NCI-H82 (cell line): ENCODE measurements around the gene LGR5.
"Not testable (repeated sequence)": the region's sequence is repeated elsewhere in the genome, so short reads cannot be mapped to it uniquely, and the experiment has no call there.

Experiments
- DNase-seq: peaks from one replicate; lab custom pipeline; 2025; lab: John Stamatoyannopoulos, UW

The LGR5 gene

DNA sequence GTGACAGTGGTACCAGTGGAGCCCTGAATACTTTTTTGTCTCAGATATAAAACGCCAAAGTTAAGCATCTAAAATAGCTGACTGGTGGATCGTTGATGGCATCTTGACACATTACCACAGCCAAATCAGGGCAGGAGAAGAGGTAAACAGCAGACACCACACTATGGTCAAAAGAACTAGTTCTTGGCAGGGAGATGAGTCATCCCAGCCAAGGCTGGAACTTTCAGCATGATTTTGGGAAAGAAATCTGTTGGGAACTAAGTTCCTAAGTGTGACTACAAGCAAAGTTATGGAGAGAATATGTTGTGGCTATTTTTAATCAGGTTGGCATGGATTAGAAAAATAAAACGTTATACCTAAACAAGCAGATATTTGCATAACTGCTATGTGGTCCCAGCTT lies 36.9 kb downstream of the LGR5 start:
- no peak for DNase-seq

DNA sequence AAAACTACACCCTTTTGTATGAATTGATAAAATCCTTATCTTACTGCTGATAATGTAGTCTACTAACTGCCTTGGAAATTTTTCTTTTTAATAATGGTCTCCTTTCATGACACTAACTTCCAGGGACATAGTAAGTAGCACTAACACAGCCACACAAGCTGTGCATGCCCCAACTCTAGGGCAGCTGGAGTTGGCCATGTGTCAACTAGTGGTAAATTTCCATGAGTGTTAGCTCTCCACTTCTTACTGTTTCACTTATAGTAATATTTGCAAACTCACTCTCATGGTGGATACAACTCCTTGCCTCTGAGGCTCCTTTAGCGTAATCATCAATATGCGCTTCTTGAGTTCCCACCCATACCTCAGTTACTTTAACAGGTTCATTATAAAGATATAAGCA lies 38.0 kb downstream of the LGR5 start:
- no peak for DNase-seq

DNA sequence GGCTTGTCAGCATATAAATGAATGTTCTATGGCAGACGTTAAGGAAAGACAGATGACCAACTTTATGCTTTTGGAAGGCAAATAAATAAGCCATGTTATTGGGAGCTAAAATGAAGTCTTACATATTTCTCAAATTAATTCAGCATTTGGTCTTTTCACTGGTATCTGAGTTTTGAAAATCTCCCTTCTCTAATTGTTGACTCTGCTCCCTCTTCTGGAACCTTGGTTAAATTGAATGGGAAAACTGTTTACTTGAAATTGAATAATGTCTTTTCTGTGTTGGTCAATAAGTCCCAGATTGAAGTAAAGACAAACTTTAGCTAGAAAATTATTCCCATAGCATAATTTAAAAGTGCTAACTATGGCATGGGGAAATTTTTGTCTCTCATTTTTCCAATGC lies 38.7 kb downstream of the LGR5 start:
- no peak for DNase-seq

DNA sequence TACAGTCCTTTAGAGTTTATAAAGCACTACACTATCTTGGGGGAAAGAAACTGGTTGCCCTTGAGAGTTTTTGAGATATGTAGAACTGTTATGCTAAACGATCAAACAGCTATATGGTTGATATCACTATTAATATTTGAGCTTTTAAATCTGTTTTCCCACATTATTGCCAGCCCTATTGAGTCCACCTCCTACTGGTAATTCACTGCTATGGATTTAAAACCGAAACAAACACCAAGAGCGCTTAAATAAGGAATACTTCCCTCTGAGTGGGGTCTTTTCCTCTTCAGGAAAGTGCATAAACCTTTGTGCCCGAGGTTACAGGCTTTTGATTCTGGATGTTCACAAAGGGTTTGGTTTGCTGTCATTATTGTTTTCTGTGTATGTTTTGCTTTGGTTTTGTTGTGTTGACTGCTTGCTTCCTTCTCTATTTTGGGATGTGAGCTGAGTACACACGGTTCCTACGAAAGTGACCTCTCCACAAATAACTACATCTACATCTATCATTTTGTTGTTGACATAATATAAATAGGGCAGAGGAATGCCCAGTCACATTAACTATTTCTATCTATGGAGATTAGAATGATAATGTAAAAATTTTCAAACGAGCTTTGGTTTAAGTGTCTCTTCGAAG lies 44.8 kb downstream of the LGR5 start:
- no peak for DNase-seq

DNA sequence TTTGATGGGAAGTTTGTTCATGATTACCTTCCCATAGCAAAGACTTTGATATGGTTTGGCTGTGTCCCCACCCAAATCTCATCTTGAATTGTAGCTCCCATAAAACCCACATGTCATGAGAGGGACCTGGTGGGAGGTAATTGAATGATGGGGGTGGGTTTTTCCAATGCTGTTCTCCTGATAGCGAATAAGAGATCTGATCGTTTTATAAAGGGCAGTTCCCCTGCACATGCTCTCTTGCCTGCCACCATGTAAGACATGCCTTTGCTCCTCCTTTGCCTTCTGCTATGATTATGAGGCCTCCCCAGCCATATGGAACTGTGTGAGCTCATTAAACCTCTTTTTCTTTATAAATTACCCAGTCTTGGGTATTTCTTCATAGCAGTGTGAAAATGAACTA lies 51.2 kb downstream of the LGR5 start:
- not testable (repeated sequence) for DNase-seq

DNA sequence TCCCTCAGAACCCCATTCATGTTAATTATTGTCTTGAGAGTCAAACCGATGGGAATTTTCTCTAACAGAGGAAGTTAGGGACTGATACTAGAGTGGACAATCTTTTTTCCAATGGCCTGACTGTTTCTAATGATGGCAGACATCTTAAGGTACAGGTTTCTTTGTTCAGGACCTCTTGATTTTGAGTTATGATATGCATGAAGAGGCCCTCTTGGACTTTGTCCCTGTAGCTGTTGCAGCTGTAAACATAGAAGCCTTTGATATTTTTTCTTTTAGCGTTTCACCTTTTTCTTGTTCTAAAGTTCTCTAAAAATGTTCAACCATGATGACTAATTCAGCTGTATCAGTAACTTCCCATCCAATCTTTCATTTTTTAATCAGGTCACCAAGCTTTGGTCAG lies 53.0 kb downstream of the LGR5 start:
- DNase-seq: no peak

DNA sequence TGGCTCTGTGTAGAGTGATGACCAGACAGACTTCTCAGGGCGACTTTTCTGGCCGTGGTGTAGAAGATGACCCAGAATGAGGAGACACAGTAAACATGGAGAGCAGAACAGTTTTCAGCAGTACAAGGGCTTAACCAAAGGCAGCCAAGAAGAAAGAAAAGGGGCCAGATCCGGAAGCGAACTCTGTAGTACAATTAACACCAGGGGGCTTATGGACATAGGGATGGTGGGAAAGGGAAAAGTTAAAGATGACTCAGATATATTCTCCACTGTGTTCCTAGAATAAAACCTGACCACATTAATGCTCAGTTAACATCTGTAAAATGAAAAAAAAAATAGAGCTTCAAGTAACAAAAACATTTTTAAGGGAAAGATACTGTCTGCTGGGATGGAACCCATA lies 60.2 kb downstream of the LGR5 start:
- no peak for DNase-seq

DNA sequence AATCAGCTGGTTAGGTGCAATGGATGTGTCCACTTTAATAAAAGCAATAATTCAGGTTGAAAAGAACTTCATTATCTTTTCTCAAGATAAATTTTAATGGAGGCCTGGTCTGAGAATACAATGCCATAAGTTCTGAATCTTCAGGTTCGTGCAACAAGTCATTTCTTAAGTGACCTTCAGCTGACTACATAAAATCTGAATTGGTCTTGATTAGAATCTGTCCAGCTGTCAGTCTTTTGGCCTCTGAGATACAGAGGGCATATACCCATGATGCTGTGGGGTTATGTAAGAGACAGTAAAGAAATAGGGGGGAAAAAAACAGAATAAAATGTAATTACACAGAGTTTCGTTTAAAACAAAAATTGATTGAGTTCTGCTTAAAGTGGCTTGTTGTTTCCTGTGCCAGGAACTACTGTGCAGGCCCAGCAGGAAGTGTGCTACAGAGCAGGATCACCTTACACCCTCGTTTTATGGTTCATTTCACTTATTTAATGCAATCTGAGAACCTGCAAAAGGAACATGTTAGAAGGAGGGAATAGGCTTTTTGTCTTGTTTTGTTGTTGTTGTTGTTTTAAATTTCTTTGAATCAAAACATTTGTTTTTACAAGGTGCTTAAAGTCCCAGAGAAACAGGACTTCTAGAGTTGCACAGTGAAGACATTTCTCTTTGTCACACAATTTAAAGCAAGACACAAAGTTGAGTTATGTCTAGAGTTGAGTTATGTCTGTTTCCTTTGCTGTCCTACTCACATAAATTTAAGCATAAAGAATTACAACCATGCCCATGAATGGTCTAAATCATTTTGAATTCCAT lies 64.2 kb downstream of the LGR5 start:
- DNase-seq: no peak

DNA sequence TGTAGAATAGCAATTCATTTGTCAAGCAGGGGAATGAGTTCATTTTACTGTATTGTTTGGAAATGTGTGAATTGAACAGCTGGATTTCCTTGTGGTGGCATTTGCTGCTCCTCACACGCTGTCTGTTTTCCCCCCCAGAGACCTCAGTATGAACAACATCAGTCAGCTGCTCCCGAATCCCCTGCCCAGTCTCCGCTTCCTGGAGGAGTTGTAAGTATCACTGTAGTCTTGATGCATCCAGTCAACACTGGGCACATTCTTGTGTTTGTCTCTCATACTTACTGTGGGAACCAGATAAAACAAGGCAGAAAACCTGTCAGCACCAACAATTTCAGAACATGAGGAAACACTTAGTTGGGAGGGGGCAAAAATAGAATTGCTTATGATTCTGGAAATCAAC lies 64.9 kb downstream of the LGR5 start:
- no peak for DNase-seq

DNA sequence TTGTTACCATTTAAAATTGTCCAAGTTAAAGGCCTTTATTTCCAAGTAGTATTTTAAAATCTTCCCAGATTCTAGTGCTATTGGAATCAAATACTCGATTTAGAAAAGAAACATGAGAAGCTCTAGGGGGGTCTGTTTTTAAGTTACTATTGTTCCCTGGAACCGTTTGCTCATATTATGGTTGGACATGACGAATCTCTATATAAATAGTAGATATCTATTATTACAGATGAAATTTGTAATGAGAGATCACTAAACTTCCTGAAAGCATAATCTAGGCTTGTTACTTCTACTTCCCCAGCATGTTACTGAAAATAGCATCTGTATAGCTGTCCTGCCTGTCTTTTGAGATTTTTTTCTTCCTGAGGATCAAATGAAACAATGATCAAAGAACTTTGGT lies 70.1 kb downstream of the LGR5 start:
- no peak for DNase-seq

DNA sequence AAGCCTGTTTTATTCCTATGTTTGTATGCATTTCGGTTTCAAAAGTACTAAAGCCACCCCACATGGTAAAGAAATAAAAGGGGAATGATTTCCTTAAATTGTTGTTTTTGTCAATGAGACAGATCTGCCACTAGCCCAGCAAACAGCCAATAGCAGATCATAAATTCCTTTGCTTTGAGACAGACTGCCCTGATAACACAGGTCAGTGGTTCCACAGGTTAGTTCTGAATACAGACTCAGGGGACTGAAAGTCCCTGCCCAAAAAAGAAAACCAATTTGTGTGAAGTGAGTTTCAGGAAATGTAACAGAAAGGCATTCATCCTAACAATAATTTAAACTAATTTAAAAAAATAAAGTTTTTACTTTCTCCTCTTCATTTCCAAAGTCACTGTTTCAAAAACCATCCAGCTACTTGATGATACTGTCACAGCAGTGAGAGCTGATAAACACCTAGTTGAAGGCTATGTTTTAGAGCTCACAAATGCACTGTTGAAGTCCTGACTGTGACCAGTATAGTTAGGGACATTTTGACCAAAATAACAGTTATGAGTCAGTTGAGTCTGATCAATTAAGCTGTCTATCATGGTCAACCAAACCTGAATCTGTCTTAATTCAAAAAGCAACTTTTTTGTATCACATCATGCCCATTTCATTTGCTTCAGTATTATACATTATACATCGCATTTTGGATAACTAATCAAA lies 77.7 kb downstream of the LGR5 start:
- DNase-seq: no peak

DNA sequence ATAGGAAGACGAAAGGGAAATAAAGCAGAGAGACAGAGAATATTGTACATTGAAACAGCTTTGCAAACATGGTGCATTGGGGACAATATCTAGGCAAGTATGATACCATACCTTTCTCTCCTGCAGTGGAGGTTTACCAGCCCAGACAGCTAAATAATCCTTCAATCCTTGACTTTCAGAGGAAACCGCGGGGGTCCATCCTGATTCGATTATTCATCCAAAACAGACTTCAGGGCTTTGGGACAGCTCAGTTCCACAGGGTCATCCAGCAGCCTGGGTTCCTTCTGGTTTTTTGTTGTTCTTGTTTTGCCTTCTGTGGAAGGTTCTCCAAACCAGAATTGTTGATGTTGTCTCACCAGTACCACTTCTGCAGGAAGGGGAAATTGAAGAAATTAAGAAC lies 81.5 kb downstream of the LGR5 start:
- no peak for DNase-seq

DNA sequence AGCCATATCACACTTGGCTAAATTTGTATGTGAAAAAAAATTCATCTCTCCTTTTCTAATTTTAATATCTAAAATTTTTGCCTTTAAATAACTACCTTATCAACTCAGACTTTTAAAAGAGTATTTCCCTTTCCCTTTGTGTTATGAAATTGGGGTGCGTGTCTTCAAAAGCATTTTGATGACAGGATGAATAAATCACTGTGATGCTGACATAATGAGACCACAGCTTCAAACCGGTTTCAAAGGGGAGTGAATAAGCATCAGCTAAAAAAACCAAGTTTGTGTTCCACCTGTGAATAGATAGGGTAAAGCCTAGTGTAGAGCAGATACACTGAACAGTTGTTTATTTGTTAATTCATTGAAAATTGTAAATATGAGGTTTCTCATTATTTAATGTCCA lies 85.0 kb downstream of the LGR5 start:
- no peak for DNase-seq

DNA sequence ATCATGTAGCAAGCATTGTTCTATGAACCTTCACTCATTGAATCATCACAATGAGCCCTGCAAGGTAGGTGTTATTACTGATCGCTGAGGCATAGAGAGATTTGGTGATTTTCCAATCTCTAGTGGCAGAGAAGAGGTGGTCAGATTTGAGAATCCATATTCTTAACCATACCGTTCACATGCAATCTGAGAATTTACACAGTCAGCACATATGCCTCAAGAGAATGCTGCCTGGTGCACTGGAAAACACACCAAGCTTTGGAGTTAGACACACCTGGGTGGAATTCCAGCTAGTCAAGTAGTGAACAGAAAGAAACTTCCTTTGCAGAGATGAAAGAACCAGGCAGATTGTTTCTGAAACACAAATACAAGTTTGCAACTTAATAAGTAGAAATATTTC lies 94.1 kb downstream of the LGR5 start:
- no peak for DNase-seq

DNA sequence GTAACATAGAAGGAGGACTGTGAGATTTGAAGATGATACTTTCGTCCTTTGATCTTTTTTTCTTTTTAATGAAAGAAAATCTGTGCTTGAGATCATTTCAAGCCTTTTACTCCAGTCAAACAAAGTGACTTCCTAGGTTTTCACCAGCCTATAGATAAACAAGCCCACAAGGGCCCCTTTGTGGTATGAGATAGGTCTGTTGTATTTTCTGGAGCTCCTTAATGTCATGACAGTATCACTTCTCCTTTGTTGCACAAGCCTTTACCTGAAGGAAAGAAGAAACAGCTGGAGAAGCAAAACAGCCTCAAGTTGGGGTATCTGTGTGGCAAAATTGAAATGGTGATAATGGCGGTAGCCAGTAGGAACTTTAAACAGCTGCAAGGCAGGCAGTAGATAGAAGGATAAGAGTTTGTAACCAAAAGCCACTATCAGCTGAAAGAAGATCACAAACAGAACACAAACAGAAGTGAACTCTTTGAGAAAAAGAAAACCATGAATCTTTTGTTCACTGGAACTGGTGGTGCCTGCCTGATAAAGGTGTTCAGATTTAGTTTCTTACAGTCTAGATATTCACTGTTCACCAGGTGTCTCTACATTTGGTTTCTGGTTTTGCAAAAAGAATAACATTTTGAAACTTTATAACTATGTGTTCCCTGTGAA lies 96.8 kb downstream of the LGR5 start:
- DNase-seq: no peak

DNA sequence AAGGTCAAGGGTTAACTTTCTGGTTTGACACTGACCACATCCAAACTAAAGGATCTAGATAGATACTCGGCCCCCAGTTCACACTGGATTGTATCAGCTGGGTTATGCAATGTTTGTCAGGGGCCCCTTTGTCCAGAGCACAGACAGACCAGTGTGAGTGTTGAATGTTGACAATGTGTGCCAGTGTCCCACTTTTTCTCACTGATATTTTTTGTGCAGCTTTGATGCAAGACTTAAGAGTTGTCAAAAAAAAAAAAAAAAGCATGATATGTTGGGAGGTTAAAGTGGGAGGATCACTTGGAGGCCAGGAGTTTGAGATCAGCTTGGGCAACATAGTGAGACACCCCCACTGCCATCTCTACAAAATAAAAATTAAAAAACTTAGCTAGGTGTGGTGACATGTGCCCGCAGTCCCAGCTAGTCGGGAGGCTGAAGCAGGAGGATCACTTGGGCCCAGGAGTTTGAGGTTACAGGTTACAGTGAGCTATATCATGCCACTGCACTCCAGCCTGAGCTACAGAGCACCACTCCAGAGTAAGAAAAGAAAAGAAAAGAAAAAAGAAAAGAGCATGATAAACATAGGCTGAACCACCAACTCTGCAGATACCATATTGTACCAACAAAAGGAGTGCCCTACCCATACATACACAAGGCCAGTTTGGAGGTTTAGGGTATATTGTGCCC lies 97.5 kb downstream of the LGR5 start:
- DNase-seq: no peak

DNA sequence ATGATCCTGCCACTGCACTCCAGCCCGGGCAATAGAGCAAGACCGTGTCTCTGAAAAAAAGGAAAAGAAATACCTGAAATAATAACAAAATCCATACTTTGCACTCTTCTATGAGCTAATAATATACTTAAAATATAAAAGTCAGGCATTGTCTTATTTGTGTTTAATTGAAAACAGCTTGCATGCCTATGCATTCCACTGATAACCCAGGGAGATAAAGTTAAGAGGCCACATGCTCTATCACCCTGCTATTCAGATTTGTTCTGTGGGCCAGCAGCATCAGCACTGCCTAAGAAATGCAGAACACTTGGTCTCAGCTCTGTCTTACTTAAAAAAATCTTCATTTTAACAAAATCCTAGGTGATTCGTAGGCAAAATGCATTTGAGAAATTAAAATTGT lies 99.2 kb downstream of the LGR5 start:
- DNase-seq: no peak

DNA sequence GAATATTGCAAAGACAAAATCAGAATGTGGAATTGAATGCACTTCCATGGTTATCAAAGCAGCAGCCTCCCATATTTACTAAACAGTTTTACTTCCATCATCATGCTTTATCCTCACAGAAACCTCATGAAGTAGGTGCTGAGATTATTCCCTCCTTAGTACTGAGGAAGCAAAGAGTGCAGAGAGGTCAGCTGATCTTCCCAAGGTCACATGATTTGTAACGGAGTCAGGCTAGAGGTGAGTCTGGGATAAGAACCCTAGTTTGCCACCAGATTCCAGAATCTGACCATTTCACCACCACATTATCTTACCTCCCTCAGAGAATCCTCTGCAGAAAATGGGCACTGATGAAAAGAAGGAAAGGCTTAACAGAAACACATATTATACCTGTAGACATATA lies 102.0 kb downstream of the LGR5 start:
- DNase-seq: no peak

DNA sequence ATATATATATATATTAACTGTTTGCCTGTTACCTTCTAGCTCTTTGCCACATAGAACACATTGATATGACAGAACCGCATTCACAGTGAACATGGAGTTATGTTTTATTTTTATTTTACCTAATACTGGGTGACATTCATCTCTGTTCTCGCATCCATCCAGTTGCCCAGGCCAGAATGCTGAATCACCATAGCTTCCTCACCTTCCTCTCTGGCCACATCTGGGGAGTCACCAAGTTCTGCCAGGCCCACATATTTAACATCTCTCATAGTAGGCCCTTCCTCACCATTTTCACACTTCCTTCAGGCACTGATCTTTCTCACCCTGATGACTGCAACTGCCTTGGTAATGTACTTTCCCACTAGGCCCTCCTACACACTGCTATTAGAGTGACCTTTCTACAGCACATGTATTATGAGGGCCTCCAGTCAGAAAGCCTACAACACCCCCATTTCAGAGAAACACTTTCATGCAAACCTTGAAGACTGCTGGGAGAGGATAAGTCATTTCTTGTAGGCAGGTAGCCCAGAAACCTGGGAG lies 106.8 kb downstream of the LGR5 start:
- no peak for DNase-seq

DNA sequence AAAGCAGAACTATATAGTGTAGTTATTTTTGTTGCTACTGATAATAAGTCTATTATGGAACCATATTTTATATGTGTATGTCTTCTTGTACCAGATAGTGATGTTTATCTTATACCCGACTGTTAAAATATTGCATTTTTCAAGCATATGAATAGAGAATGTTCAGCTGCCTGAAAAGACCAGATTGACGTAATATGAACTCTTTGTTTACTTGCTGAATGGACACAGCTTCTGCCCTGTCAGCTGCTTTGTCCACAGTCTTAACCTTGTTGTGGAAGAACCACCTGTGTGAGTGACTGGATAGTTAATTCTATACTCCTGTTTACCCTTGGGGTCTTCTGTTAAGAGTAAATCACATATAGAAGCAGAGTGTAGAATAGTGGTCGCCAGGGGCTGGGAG lies 109.3 kb downstream of the LGR5 start:
- no peak for DNase-seq

DNA sequence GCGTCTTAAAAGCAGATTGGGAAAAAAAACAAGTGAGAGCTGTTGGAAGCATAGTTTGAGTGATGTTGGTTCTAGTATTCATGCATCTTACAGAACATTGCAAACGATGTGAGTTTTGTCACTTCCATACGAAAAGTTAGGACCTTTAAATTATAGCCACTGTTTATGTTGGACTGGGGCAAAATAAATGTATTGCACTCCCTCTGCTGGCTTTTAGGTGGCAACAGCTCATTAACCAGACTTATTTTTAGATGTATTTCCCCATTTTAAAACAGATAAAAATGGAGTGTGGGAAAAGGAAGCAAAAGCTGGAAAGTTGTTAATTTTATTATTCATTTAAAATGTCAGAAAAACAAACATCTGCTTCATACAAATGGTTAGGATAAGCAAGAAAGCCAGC lies 111.9 kb downstream of the LGR5 start:
- no peak for DNase-seq
